HTR-8/SVneo (cell line): ENCODE measurements around the gene ZNF302.
"Not testable (repeated sequence)": the region's sequence is repeated elsewhere in the genome, so short reads cannot be mapped to it uniquely, and the experiment has no call there.

ENCODE experiments used
- DNase-seq: peaks from one replicate; pipeline ENCODE4 v3.0.0; 2011; ENCODE audit warnings: low spot score, mixed read lengths; ENCODE audit not compliant: insufficient read length
- FAIRE-seq: peaks from 2 replicates; lab custom pipeline; 2011; peaks lifted over from hg19 to GRCh38; lab: Jason Lieb, UNC

Gene ZNF302

GRCh38 chr19:34669305-34669704, 8.2 kb upstream of the ZNF302 start:
- FAIRE-seq: peak; percentile 46
- no peak for DNase-seq

- FAIRE-seq (no peak), DNase-seq (no peak)
Measured at GRCh38 chr19:34671972-34672371, 5.5 kb upstream of the ZNF302 start.

- FAIRE-seq (no peak), DNase-seq (no peak)
Measured at GRCh38 chr19:34673590-34673989, 3.9 kb upstream of the ZNF302 start.

GRCh38 chr19:34675250-34675649, 2.2 kb upstream of the ZNF302 start:
- DNase-seq (no peak), FAIRE-seq (no peak)

- DNase-seq: no peak
- FAIRE-seq: no peak
Measured at GRCh38 chr19:34675919-34676318, 1.6 kb upstream of the ZNF302 start.

GRCh38 chr19:34676697-34677385, 637 bp upstream of the ZNF302 start, which contains the start of gene SCGB2B2:
TSS of gene SCGB2B2 (minus strand) at chr19:34677159. CDS start at chr19:34594563, 82,596 bp downstream.
- DNase-seq (peak; percentile 63), FAIRE-seq (no peak)

DNA sequence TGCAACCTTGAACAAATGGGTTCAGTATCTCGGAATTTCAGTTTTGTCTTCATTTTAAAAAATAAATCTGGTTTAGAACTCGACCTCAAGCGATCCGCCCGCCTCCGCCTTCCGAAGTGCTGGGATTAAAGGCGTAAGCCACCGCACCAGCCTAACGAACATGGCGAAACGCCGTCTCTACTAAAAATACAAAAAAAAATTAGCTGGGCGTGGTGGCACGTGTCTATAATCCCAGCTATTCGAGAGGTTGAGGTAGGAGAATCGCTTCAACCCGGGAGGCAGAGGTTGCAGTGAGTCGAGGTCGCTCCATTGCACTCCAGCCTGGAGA, 571 bp downstream of the ZNF302 start:
- FAIRE-seq (no peak), DNase-seq (no peak)

DNA sequence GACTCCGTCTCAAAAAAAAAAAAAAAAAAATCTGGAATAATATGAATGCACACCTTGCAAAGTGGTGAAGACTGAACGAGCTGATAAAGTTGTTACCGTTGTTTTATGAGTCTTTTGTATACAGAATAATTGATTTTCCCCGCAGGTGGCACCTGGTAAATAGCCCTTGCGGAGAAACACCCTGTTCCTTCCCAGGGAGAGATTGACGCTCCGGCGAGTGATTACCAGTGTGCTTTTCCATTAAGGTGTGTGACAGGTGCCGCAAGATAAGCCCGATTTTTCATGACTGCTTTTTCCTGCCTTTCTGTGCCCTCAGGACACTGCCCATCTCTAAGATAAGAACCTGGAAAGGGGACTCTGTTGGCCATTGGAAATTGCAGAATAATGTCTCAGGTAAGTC, 943 bp downstream of the ZNF302 start:
- no peak for DNase-seq
- no peak for FAIRE-seq

DNA sequence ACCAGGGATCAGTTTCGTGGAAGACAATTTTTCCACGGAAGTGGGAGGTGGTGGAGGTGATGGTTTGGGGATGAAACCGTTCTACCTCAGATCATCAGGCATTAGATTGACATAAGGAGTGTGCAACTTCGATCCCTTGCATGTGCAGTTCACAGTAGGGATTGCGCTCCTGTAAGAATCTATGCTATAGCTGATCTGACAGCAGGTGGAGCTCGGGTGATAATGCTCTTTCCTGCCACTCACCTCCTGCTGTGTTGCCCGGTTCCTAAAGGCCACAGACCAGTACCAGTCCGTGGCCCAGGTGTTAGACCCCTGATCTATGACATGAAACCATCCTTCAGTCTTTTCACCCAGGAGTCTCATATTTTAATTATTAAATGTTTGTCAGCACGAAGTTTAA, 4.0 kb downstream of the ZNF302 start:
- DNase-seq: no peak
- no peak for FAIRE-seq

DNA sequence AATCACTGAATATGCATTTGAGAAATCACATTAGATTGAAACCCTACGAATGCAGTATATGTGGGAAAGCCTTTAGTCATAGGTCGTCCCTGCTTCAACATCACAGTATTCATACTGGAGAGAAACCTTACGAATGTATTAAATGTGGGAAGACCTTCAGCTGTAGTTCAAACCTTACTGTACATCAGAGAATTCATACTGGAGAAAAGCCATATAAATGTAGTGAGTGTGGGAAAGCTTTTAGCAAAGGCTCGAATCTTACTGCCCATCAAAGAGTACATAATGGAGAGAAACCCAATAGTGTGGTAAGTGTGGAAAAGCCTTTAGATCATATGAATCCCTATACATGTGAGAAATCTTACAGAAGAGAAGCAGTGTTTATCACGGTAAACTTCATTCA, 7.8 kb downstream of the ZNF302 start:
- peak; percentile 51 for FAIRE-seq

DNA sequence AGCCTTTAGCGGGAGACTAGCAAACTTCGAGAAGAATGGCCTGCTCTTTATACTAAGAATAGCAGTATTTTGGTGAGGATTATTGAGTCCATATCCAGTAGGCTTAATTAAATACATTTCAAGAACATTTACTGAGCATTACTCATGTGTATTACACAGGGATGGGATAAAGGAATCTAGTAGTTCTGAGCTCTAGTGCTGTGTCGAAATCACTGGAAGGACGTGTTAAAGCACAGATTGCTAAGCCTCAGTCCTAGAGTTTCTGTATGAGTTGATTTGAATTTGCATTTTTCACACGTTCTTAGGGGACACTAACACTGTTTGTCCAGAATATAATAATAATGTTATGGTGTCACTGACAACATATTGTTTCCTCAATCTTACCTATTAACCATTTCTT, 9.0 kb downstream of the ZNF302 start:
- FAIRE-seq: no peak
- DNase-seq: no peak

More for the DNA sequence above, 7.8 kb downstream of the ZNF302 start:
- not testable (repeated sequence) for DNase-seq

GRCh38 chr19:34687348-34687747, 9.9 kb downstream of the ZNF302 start:
- DNase-seq (no peak), FAIRE-seq (no peak)

DNA sequence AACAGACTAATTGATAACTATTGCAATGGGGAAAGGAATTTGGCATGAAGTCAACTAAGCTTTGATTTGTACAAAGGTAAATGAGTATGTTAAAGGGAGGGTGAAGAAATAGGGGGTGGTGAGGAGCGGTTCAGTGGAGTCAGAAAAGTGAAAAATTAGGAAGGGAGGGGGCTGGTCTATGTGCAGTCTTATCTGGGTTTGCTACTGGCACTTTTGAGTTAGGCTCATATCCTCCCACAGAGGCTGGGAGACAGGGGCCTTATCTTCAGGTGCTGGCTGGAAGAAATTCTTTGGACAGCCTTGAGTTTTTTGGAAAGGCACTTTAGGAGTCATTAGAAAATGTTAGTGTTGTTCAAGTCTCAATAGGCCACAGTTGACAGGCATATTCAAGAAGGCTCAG, 11.1 kb downstream of the ZNF302 start:
- DNase-seq (no peak), FAIRE-seq (no peak)

- FAIRE-seq (no peak), DNase-seq (no peak)
Measured at GRCh38 chr19:34690372-34690771, 12.9 kb downstream of the ZNF302 start.

DNA sequence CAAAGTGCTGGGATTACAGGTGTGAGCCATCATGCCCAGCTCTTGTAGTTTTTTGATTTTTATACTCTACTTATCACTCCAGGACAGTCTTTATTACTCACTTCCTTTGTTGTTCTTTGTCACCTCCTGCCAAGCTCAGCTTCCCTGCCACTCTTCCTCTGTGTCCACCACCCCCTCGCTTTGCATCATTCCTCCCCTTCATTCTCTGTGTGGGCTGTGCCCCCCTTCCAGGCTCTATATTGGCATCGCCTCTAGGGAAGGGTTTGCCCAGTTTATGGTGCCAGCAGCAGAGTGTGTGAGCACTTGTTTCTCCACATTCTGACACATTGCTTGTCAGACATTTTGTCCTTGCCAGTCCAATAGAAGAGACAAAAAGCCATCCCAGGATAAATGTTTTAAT, 15.1 kb downstream of the ZNF302 start:
- FAIRE-seq (no peak), DNase-seq (no peak)

GRCh38 chr19:34707661-34708060, 30.2 kb downstream of the ZNF302 start:
- DNase-seq (no peak), FAIRE-seq (no peak)

- DNase-seq: no peak
- FAIRE-seq: no peak
Measured at GRCh38 chr19:34711890-34712289, 34.4 kb downstream of the ZNF302 start.

DNA sequence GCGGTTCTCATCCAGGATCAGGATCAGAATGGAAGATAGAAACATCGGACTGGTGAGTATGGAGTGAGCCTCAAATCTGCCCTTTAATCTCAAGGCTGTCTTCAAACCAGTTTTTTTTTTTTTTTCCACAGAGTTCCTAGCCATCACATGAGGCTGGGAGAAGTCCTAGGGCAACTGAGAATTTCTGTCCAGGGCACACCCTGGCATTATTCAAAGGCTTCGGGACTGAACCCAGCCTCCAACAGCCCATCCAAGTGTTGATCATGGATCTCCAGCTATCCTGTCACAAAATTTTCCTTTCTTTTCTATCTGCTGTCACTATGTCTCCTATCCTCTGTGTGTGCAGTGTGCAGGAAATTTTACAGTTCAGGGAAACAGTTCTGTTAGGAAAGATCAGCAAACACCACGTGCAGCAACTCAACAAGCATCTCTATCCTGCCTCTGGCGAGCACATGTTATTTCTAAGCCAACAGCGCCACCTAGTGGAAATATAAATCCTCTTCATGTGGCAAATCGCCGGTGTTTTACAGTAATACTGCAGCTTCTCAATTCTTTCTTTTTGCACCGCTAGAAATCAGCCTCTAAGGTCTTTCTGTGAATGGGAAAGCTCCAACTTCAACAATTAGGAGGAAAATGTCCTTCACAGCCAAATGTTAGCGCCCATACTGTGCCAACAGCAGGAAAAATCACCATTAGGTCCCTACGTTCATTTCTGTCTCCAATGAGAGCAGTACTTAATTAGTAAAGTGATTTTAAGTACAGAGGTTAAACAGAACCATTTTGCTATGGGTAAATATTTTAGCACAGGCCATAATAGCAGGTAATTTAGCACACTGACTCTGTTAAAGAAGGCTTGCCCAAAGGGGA, 35.1 kb downstream of the ZNF302 start:
- peak; percentile 51 for DNase-seq
- peak; percentile 77 for FAIRE-seq

DNA sequence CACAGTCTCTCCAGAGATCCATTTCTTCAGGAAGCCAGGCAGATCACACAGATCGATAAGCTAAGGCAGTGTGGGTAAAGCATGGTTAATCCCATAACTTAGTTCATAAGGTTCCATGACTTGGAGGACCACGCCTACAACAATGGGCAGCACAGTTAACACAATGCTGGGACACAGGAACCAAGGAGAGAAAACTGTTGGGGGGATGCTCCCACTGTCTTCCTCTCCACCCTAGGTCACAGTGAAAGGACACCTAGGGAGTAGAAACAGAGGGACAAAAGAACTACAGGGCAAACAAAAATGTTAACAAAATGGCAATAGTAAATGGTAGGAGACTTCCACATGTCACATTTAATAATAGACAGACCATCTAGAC, 35.8 kb downstream of the ZNF302 start:
- FAIRE-seq (no peak), DNase-seq (no peak)

GRCh38 chr19:34715357-34715756, 37.9 kb downstream of the ZNF302 start:
- FAIRE-seq (no peak), DNase-seq (no peak)

DNA sequence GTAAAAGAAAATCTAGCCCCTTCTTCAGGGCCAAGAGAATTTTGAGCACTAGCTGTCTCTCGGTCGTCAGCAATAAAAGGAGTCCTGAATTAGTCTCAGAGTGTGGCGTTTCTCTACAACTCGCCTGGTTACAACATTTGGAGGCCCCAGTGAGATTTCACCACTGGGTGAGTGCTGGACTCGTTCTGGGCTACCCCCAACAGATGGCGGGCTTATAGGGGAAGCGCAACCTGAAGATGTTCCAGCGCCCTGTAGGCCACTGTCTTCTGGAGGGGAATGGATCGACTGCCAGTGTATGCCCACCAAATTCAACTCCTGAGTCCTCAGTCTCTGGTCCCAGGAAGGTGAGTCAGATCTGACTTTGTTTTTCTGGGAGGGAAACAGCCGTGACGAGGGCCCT, 44.9 kb downstream of the ZNF302 start:
- FAIRE-seq: no peak
- DNase-seq: no peak

GRCh38 chr19:34725400-34725799, 47.9 kb downstream of the ZNF302 start:
- no peak for FAIRE-seq

More at GRCh38 chr19:34725400-34725799, 47.9 kb downstream of the ZNF302 start:
- no peak for DNase-seq
